ENCODE results near the gene IFT52.

- TF ChIP-seq EZH2 (IDR thresholded peaks at IDR 0.05) (no peak), POLR2AphosphoS5 (IDR thresholded peaks at IDR 0.05; ENCODE audit: borderline replicate concordance, low read depth, low read length) (no peak), FOXP2 (optimal IDR thresholded peaks at IDR 0.05; ENCODE audit: control extremely low read depth, extremely low read length, insufficient read depth) (no peak)
Observed at GRCh38 chr20:43586641-43587040, 4.1 kb upstream of the IFT52 start.

All from SK-N-MC (cell line).